IPS DF 6.9 (cell line): ENCODE results near the gene LILRA1.
"Not testable (repeated sequence)": the region's sequence is repeated elsewhere in the genome, so short reads cannot be mapped to it uniquely, and the experiment has no call there.

Source experiments
- DNase-seq: peaks from one replicate; pipeline ENCODE4 v3.0.0-alpha.2; 2013; ENCODE audit warnings: low read depth, low spot score
- H3K27ac ChIP-seq: one replicate; pipeline ENCODE4 v1.5.1; 2013; ENCODE audit warnings: low read length, control low read depth
- H3K27me3 ChIP-seq: 2 replicates; pipeline ENCODE4 v1.6.1; 2013; ENCODE audit warnings: mild to moderate bottlenecking, low read length; ENCODE audit not compliant: control insufficient read depth, insufficient read depth
- H3K36me3 ChIP-seq: 2 replicates; pipeline ENCODE4 v1.6.1; 2013; ENCODE audit warnings: low read length; ENCODE audit not compliant: control insufficient read depth, insufficient read depth
- H3K4me1 ChIP-seq: 2 replicates; pipeline ENCODE4 v1.6.1; 2013; ENCODE audit warnings: low read length; ENCODE audit not compliant: control insufficient read depth, insufficient read depth
- H3K4me3 ChIP-seq: 2 replicates; pipeline ENCODE4 v1.5.1; 2013; ENCODE audit warnings: mild to moderate bottlenecking, low read length
- H3K9me3 ChIP-seq: 2 replicates; pipeline ENCODE4 v1.6.1; 2013; ENCODE audit warnings: low read length, inconsistent platforms; ENCODE audit not compliant: control insufficient read depth, insufficient read depth
- WGBS: extraction: QIAGEN DNeasy Blood & Tissue Kit; methylation state at CpG from one replicate; pipeline ENCODE4 v1.1.7; 2013; ENCODE audit warnings: mixed read lengths, missing lambda C conversion rate; ENCODE audit not compliant: insufficient read length, insufficient coverage; 5-methylcytosine and 5-hydroxymethylcytosine counted together

The LILRA1 gene

DNA sequence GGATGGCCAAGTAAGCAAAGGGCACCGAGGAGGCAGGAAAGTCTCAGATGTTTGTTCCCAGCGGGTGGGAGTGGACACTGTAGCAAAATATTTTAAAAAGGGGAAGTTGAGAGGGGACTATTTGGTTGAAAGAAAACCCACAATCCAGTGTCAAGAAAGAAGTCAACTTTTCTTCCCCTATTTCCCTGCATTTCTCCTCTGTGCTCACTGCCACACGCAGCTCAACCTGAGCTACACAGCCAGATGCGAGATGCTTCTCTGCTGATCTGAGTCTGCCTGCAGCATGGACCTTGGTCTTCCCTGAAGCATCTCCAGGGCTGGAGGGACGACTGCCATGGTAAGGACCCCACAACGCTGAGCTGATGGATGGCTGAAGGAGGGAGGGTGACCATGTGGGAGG lies at the start of gene LILRA1:
Gene LILRA1 (plus strand): TSS at position 188 of the 400 bp plus-strand sequence. CDS start 613 bp downstream, outside the sequence.
- not testable (repeated sequence) for H3K27me3 ChIP-seq, H3K36me3 ChIP-seq, H3K4me3 ChIP-seq, DNase-seq, H3K4me1 ChIP-seq, H3K27ac ChIP-seq
- WGBS = no CpG with 5 or more reads among the region's 6 CpGs
- H3K9me3 ChIP-seq = peaks cover 13% of the 10 kb centered on the region

- no peak for DNase-seq
- Histone ChIP-seq H3K4me3 (no peak overlapping the region; the same call in 1 of the 2 replicates), H3K36me3 (no peaks in the 10 kb centered on the region), H3K9me3 (peaks cover 22% of the 10 kb centered on the region), H3K27me3 (no peaks in the 10 kb centered on the region), H3K27ac (no peak overlapping the region), H3K4me1 (no peaks in the 10 kb centered on the region)
- WGBS = no CpG with 5 or more reads among the region's 16 CpGs
These were observed 44.6 kb upstream of the LILRA1 start for GRCh38 chr19:54548806-54549205.

DNA sequence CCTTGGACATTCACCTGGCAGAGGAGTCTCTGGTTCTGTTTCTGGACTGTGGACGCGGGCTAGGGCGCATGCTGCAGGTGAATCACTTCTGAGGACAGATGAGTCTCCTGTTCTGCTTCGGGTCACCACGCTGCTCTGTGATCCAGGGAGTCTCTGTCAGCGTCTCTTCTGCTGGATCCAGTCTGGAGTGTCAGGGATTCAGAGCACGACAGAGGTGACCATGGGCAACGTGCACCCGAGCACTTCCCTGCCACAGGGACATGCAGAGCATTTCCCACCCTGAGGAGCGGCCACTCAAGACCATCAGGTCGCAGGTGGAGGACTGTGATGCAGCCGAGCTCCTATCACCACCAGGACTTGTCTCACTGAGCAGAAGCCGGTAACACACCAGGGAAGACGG lies 44.2 kb upstream of the LILRA1 start:
- no CpG with 5 or more reads among the region's 14 CpGs for WGBS
- Histone ChIP-seq H3K4me3 (no peak overlapping the region), H3K27me3 (no peaks in the 10 kb centered on the region), H3K4me1 (no peaks in the 10 kb centered on the region), H3K27ac (no peak overlapping the region), H3K36me3 (no peaks in the 10 kb centered on the region), H3K9me3 (peaks cover 23% of the 10 kb centered on the region)
- no peak for DNase-seq

GRCh38 chr19:54551293-54551692 lies 42.1 kb upstream of the LILRA1 start:
- Histone ChIP-seq H3K27ac (no peak overlapping the region), H3K4me3 (no peak overlapping the region), H3K9me3 (peaks cover 25% of the 10 kb centered on the region), H3K27me3 (no peaks in the 10 kb centered on the region), H3K36me3 (no peaks in the 10 kb centered on the region), H3K4me1 (no peaks in the 10 kb centered on the region)
- no CpG with 5 or more reads among the region's 6 CpGs for WGBS
- no peak for DNase-seq

- DNase-seq = no peak
- Histone ChIP-seq H3K36me3 (no peaks in the 10 kb centered on the region), H3K27ac (no peak overlapping the region), H3K4me1 (no peaks in the 10 kb centered on the region), H3K4me3 (no peak overlapping the region), H3K9me3 (peaks cover 21% of the 10 kb centered on the region), H3K27me3 (no peaks in the 10 kb centered on the region)
- WGBS = 100% methylated on average over 4 of the region's 22 CpGs
These were observed 41.2 kb upstream of the LILRA1 start for GRCh38 chr19:54551950-54552912.

GRCh38 chr19:54552913-54553310 lies 40.5 kb upstream of the LILRA1 start:
- no CpG with 5 or more reads among the region's 15 CpGs for WGBS
- peaks cover 21% of the 10 kb centered on the region for H3K9me3 ChIP-seq
- H3K27me3 ChIP-seq = no peaks in the 10 kb centered on the region

GRCh38 chr19:54554006-54554405 lies 39.4 kb upstream of the LILRA1 start:
- H3K4me3 ChIP-seq = no peak overlapping the region
- H3K9me3 ChIP-seq = peaks cover 18% of the 10 kb centered on the region
- H3K27ac ChIP-seq = no peak overlapping the region
- no peaks in the 10 kb centered on the region for H3K27me3 ChIP-seq
- no CpG with 5 or more reads among the region's 10 CpGs for WGBS
- H3K4me1 ChIP-seq = no peaks in the 10 kb centered on the region
- DNase-seq = no peak
- no peaks in the 10 kb centered on the region for H3K36me3 ChIP-seq

More at GRCh38 chr19:54552913-54553310, 40.5 kb upstream of the LILRA1 start:
- Histone ChIP-seq H3K36me3 (no peaks in the 10 kb centered on the region), H3K4me1 (no peaks in the 10 kb centered on the region), H3K27ac (no peak overlapping the region), H3K4me3 (no peak overlapping the region)
- DNase-seq = no peak

DNA sequence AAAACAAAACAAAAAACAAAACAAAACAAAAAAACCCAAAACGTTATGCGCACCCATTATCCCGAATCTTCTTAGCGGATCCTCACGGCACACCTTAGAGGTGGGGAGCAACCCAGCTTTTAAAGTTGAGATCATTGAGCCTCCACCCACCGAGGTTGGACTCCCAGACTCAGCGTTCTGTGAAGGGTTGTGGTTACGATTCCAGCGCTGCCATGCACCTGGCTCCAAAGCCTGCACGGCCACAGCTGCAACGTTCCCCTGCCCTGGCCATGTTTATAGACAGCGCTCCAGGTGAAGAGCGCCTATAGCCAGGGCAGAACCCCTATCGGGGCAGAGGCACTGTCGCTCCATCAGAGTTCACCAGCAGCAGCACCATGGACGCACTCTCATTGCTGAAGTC lies 38.5 kb upstream of the LILRA1 start:
- H3K4me3 ChIP-seq = no peak overlapping the region
- no peaks in the 10 kb centered on the region for H3K4me1 ChIP-seq
- H3K9me3 ChIP-seq = peaks cover 14% of the 10 kb centered on the region
- H3K36me3 ChIP-seq = no peaks in the 10 kb centered on the region
- no peak overlapping the region for H3K27ac ChIP-seq
- DNase-seq = no peak
- WGBS = 100% methylated on average over 5 of the region's 16 CpGs
- H3K27me3 ChIP-seq = no peaks in the 10 kb centered on the region

GRCh38 chr19:54556194-54556593 lies 37.2 kb upstream of the LILRA1 start:
- peaks cover 13% of the 10 kb centered on the region for H3K9me3 ChIP-seq
- no peak overlapping the region for H3K4me3 ChIP-seq
- no peak overlapping the region for H3K27ac ChIP-seq
- no peaks in the 10 kb centered on the region for H3K27me3 ChIP-seq
- no peaks in the 10 kb centered on the region for H3K4me1 ChIP-seq
- no peak for DNase-seq
- no peaks in the 10 kb centered on the region for H3K36me3 ChIP-seq
- no CpG with 5 or more reads among the region's 1 CpG for WGBS

DNA sequence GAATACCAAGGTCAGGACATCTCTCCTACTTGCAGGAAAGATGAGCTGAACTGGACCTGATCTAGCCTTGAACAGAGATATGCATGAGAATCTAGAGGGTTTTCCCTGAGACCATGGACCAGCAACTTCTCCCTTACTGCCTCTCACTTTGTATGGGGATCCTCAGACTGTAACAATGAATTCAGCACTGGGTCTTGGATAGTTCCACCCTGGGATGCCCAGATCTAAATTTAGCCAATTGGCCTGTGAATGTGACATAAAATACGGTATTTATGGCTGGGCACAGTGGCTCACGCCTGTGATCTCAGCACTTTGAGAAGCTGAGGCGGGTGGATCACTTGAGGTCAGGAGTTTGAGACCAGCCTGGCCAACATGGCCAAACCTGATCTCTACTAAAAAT lies 35.1 kb upstream of the LILRA1 start:
- H3K4me1 ChIP-seq = no peaks in the 10 kb centered on the region
- H3K9me3 ChIP-seq = peaks cover 7% of the 10 kb centered on the region
- no peaks in the 10 kb centered on the region for H3K36me3 ChIP-seq
- no peaks in the 10 kb centered on the region for H3K27me3 ChIP-seq
- no peak overlapping the region for H3K27ac ChIP-seq
- no peak overlapping the region for H3K4me3 ChIP-seq
- WGBS = no CpG with 5 or more reads among the region's 3 CpGs
- no peak for DNase-seq
